Stimulated activated CD8-positive, alpha-beta memory T cell treated with anti-CD3 and anti-CD28 coated beads, Interleukin-4, amount 100 ng/mL, for 1 hour (primary cell): Measurements from ENCODE around the gene RTKN.
"Not testable (repeated sequence)": the region's sequence is repeated elsewhere in the genome, so short reads cannot be mapped to it uniquely, and the experiment has no call there.

Experiments used
- DNase-seq, 2 donors: peaks; one replicate each; pipeline ENCODE4 v3.0.0-alpha.2; 2020; ENCODE audit warnings: low read depth in 2 of 2, low spot score in 1 of 2

The RTKN gene

GRCh38 chr2:74439373-74439772 lies 2.4 kb downstream of the RTKN start:
- no peak for DNase-seq

GRCh38 chr2:74438248-74438647 lies 3.5 kb downstream of the RTKN start:
- no peak for DNase-seq

GRCh38 chr2:74436848-74437695 lies 4.7 kb downstream of the RTKN start:
- no peak for DNase-seq

GRCh38 chr2:74436111-74436805 lies 5.5 kb downstream of the RTKN start:
- no peak for DNase-seq

GRCh38 chr2:74430502-74430901 lies 11.2 kb downstream of the RTKN start:
- no peak for DNase-seq

- DNase-seq: no peak
Observed at GRCh38 chr2:74429487-74430451, 12.0 kb downstream of the RTKN start.

- no peak for DNase-seq
Observed at GRCh38 chr2:74428675-74429074, 13.1 kb downstream of the RTKN start.

- DNase-seq: no peak
Observed at GRCh38 chr2:74427551-74427950, 14.2 kb downstream of the RTKN start.

GRCh38 chr2:74426181-74426758 lies 15.5 kb downstream of the RTKN start:
- no peak for DNase-seq

GRCh38 chr2:74425523-74425922 lies 16.2 kb downstream of the RTKN start:
- DNase-seq: no peak

- no peak for DNase-seq
Observed at GRCh38 chr2:74424995-74425406, 16.7 kb downstream of the RTKN start.

GRCh38 chr2:74424139-74424992 lies 17.4 kb downstream of the RTKN start:
- DNase-seq: no peak

GRCh38 chr2:74423231-74424095 lies 18.3 kb downstream of the RTKN start:
- no peak for DNase-seq

- DNase-seq: peak; percentile 86 to 87
Observed at GRCh38 chr2:74421221-74421870, 20.4 kb downstream of the RTKN start, which contains the start of the genes C2orf81 and WDR54. Gene C2orf81, minus strand, starts transcription at chr2:74421619. Its CDS starts 59 bp downstream, at chr2:74421560. Gene WDR54, plus strand, starts transcription at chr2:74421730. Its CDS starts 424 bp downstream, at chr2:74422154.

- DNase-seq: not testable (repeated sequence)
Observed at GRCh38 chr2:74420443-74421103, 21.2 kb downstream of the RTKN start.

- DNase-seq: no peak
Observed at GRCh38 chr2:74420006-74420405, 21.7 kb downstream of the RTKN start.

GRCh38 chr2:74419345-74419744 lies 22.4 kb downstream of the RTKN start:
- DNase-seq: no peak

- DNase-seq: no peak
Observed at GRCh38 chr2:74418312-74418711, 23.4 kb downstream of the RTKN start.
